ENCODE data around the gene MBOAT7. TPM values are rescaled to one million over a fixed set of nuclear protein-coding genes. Genes with fewer than 3 reads are reported as not detected.

Gene MBOAT7
- total and polyA plus RNA-seq, 4 donors, result 10.3 to 31.5 (median 15.0) TPM

DNA sequence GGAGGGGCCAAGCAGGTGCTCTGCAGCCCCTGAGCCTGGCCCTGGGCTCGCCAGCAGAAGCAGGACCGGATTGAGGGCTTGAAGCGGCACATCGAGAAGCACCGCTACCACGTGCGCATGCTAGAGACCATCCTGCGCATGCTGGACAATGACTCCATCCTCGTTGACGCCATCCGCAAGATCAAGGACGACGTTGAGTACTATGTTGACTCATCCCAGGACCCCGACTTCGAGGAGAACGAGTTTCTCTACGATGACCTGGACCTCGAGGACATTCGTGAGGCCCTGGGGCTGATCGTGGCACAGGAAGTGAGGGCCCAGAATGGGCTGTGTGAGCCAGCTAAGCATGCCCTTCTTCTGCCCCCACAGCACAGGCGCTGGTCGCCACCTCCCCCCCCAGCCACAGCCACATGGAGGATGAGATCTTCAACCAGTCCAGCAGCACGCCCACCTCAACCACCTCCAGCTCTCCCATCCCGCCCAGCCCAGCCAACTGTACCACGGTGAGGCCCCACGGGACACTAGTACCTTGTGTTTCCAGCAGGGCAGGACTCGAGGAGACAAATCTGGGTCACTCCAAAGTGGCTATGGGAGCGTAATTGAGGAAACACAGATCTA lies 43.7 kb downstream of the MBOAT7 start:
- Histone ChIP-seq H3K4me3 (ENCODE audit: low read depth in 1 of 3, low read length in 3 of 3) (no peak overlapping the region), H3K4me1 (ENCODE audit: control insufficient read depth in 4 of 4, insufficient read depth in 4 of 4, low read length in 3 of 4) (peaks cover 0 to 4% (median 3%) of the 10 kb centered on the region in 4 donors), H3K9me3 (ENCODE audit: control insufficient read depth in 4 of 4, low read length in 3 of 4) (no peaks in the 10 kb centered on the region), H3K27me3 (ENCODE audit: control insufficient read depth in 4 of 4, insufficient read depth in 4 of 4, low read length in 3 of 4) (no peaks in the 10 kb centered on the region), H3K36me3 (ENCODE audit: control insufficient read depth in 4 of 4, insufficient read depth in 3 of 4, low read depth in 1 of 4, low read length in 3 of 4) (peaks cover 14 to 84% (median 58%) of the 10 kb centered on the region in 4 donors), H3K9ac (ENCODE audit: low read depth in 1 of 2, low read length in 2 of 2) (no peak overlapping the region), H3K27ac (ENCODE audit: low read depth in 1 of 2, low read length in 2 of 2) (no peak overlapping the region)
- WGBS, result 94% methylated on average over 28 of the region's 28 CpGs
- DNase-seq (ENCODE audit: low spot score), result no peak
- no peak for TF ChIP-seq HNF4G (IDR thresholded peaks at IDR 0.05)
- no peak for TF ChIP-seq SP1 (IDR thresholded peaks at IDR 0.05)
- TF ChIP-seq ZBTB33 (IDR thresholded peaks at IDR 0.05), result no peak
- no peak for TF ChIP-seq TAF1 (conservative IDR thresholded peaks at IDR 0.05)
- TF ChIP-seq, protein P1, sequence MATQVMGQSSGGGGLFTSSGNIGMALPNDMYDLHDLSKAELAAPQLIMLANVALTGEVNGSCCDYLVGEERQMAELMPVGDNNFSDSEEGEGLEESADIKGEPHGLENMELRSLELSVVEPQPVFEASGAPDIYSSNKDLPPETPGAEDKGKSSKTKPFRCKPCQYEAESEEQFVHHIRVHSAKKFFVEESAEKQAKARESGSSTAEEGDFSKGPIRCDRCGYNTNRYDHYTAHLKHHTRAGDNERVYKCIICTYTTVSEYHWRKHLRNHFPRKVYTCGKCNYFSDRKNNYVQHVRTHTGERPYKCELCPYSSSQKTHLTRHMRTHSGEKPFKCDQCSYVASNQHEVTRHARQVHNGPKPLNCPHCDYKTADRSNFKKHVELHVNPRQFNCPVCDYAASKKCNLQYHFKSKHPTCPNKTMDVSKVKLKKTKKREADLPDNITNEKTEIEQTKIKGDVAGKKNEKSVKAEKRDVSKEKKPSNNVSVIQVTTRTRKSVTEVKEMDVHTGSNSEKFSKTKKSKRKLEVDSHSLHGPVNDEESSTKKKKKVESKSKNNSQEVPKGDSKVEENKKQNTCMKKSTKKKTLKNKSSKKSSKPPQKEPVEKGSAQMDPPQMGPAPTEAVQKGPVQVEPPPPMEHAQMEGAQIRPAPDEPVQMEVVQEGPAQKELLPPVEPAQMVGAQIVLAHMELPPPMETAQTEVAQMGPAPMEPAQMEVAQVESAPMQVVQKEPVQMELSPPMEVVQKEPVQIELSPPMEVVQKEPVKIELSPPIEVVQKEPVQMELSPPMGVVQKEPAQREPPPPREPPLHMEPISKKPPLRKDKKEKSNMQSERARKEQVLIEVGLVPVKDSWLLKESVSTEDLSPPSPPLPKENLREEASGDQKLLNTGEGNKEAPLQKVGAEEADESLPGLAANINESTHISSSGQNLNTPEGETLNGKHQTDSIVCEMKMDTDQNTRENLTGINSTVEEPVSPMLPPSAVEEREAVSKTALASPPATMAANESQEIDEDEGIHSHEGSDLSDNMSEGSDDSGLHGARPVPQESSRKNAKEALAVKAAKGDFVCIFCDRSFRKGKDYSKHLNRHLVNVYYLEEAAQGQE (IDR thresholded peaks at IDR 0.05), result no peak
- TF ChIP-seq RXRA (IDR thresholded peaks at IDR 0.05), result no peak
- TF ChIP-seq YY1 (IDR thresholded peaks at IDR 0.05), result no peak
- no peak for TF ChIP-seq EGR1 (IDR thresholded peaks at IDR 0.05; ENCODE audit: low read depth in 2 of 2)
- no peak for TF ChIP-seq FOXA2 (IDR thresholded peaks at IDR 0.05)
- TF ChIP-seq HNF4A (conservative IDR thresholded peaks at IDR 0.05), result no peak
- no peak for TF ChIP-seq GABPA (IDR thresholded peaks at IDR 0.05 in 1 of 2, conservative IDR thresholded peaks at IDR 0.05 in 1 of 2)
- TF ChIP-seq ATF3 (IDR thresholded peaks at IDR 0.05), result no peak
- no peak for TF ChIP-seq RAD21 (IDR thresholded peaks at IDR 0.05)
- no peak for TF ChIP-seq FOXA1 (IDR thresholded peaks at IDR 0.05)
- TF ChIP-seq, protein P2, sequence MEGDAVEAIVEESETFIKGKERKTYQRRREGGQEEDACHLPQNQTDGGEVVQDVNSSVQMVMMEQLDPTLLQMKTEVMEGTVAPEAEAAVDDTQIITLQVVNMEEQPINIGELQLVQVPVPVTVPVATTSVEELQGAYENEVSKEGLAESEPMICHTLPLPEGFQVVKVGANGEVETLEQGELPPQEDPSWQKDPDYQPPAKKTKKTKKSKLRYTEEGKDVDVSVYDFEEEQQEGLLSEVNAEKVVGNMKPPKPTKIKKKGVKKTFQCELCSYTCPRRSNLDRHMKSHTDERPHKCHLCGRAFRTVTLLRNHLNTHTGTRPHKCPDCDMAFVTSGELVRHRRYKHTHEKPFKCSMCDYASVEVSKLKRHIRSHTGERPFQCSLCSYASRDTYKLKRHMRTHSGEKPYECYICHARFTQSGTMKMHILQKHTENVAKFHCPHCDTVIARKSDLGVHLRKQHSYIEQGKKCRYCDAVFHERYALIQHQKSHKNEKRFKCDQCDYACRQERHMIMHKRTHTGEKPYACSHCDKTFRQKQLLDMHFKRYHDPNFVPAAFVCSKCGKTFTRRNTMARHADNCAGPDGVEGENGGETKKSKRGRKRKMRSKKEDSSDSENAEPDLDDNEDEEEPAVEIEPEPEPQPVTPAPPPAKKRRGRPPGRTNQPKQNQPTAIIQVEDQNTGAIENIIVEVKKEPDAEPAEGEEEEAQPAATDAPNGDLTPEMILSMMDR (IDR thresholded peaks at IDR 0.05; ENCODE audit: low read depth, low read length, missing input control), result no peak
- TF ChIP-seq, protein P3, sequence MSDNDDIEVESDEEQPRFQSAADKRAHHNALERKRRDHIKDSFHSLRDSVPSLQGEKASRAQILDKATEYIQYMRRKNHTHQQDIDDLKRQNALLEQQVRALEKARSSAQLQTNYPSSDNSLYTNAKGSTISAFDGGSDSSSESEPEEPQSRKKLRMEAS (IDR thresholded peaks at IDR 0.05), result no peak
- no peak for TF ChIP-seq JUND (IDR thresholded peaks at IDR 0.05)
- no peak for TF ChIP-seq NR2F2 (IDR thresholded peaks at IDR 0.05)
